CD14-positive monocyte (primary cell): ENCODE results near the gene NBEAL1. TPM values are rescaled to one million over a fixed set of nuclear protein-coding genes. Genes with fewer than 3 reads are reported as not detected.
"Not testable (repeated sequence)": the region's sequence is repeated elsewhere in the genome, so short reads cannot be mapped to it uniquely, and the experiment has no call there.

Experiments used
- DNase-seq, 3 donors: peaks; one replicate each; pipeline ENCODE4 v3.0.0-alpha.2; 2011 to 2022
- H2AFZ ChIP-seq: 2 replicates; pipeline ENCODE4 v1.6.0; 2012; ENCODE audit warnings: mild to moderate bottlenecking, low read depth, low read length, inconsistent platforms; ENCODE audit not compliant: insufficient read depth, poor library complexity, severe bottlenecking
- H3K27ac ChIP-seq, 2 donors: 1 replicate in 1 of 2; 2 replicates in 1 of 2; pipeline ENCODE4 v1.5.1; 2012 to 2013; ENCODE audit warnings: low read length in 2 of 2, control low read depth in 1 of 2, inconsistent platforms in 1 of 2, low read depth in 1 of 2, mild to moderate bottlenecking in 1 of 2
- H3K27me3 ChIP-seq, 2 donors: one replicate each; pipeline versions ENCODE4 v1.6.0 to v1.6.1; 2011 to 2013; ENCODE audit warnings: low read length in 2 of 2; ENCODE audit not compliant: control insufficient read depth in 2 of 2, insufficient read depth in 2 of 2
- H3K36me3 ChIP-seq, 2 donors: replicated peaks in 1 of 2; 1 replicate in 1 of 2; 2 replicates in 1 of 2; pipeline versions ENCODE4 v1.5.1 to v1.6.1; 2012 to 2013; ENCODE audit warnings: low read length in 2 of 2, control low read depth in 1 of 2, inconsistent platforms in 1 of 2, mild to moderate bottlenecking in 1 of 2; ENCODE audit not compliant: insufficient read depth in 2 of 2, control insufficient read depth in 1 of 2
- H3K4me1 ChIP-seq, 2 donors: 1 replicate in 1 of 2; 2 replicates in 1 of 2; pipeline versions ENCODE4 v1.5.1 to v1.6.1; 2012 to 2013; ENCODE audit warnings: low read length in 2 of 2, control low read depth in 1 of 2, inconsistent platforms in 1 of 2, mild to moderate bottlenecking in 1 of 2, moderate library complexity in 1 of 2; ENCODE audit not compliant: insufficient read depth in 2 of 2, control insufficient read depth in 1 of 2
- H3K4me2 ChIP-seq: replicated peaks from 2 replicates; pipeline ENCODE3; 2012; ENCODE audit warnings: low read length, moderate library complexity, mild to moderate bottlenecking; ENCODE audit not compliant: poor library complexity, severe bottlenecking; ENCODE audit errors: extremely low read depth
- H3K4me3 ChIP-seq, 3 experiments: fragments of 200-600 bp in 1 of 3; sonication (generic) in 1 of 3; replicated peaks in 1 of 3; 1 replicate in 2 of 3; 2 replicates in 1 of 3; pipeline ENCODE4 v1.5.1; 2011 to 2013; ENCODE audit warnings: low read length in 3 of 3, mild to moderate bottlenecking in 3 of 3, control low read depth in 2 of 3, low read depth in 2 of 3, inconsistent platforms in 1 of 3, moderate library complexity in 1 of 3
- H3K79me2 ChIP-seq: 2 replicates; pipeline ENCODE4 v1.6.0; 2012; ENCODE audit warnings: mild to moderate bottlenecking, control low read depth, inconsistent platforms, low read length, moderate library complexity; ENCODE audit not compliant: insufficient read depth
- H3K9ac ChIP-seq: 2 replicates; pipeline ENCODE4 v1.6.0; 2017; ENCODE audit warnings: low read length, mild to moderate bottlenecking; ENCODE audit not compliant: insufficient read depth, poor library complexity, severe bottlenecking
- H3K9me3 ChIP-seq, 2 donors: replicated peaks in 1 of 2; 1 replicate in 1 of 2; 2 replicates in 1 of 2; pipeline versions ENCODE4 v1.5.1 to v1.6.1; 2012 to 2013; ENCODE audit warnings: low read length in 2 of 2, control low read depth in 1 of 2; ENCODE audit not compliant: control insufficient read depth in 1 of 2, insufficient read depth in 1 of 2
- H4K20me1 ChIP-seq: 2 replicates; pipeline ENCODE4 v1.6.0; 2012; ENCODE audit warnings: mild to moderate bottlenecking, low read length, control low read depth, moderate library complexity; ENCODE audit not compliant: insufficient read depth
- H3K27ac Mint-ChIP-seq, 7 donors: one replicate each; pipeline ENCODE4 v1.8.0; 2020; ENCODE audit warnings: mild to moderate bottlenecking in 7 of 7, mixed read lengths in 7 of 7, moderate library complexity in 6 of 7, inconsistent platforms in 2 of 7
- H3K27me3 Mint-ChIP-seq, 3 donors: one replicate each; pipeline ENCODE4 v1.8.0; 2021 to 2022; ENCODE audit warnings: low read depth in 3 of 3, mild to moderate bottlenecking in 3 of 3, mixed read lengths in 3 of 3, moderate library complexity in 3 of 3, inconsistent platforms in 1 of 3
- H3K36me3 Mint-ChIP-seq, 2 donors: one replicate each; pipeline ENCODE4 v1.8.0; 2020; ENCODE audit warnings: mixed read lengths in 2 of 2, inconsistent platforms in 1 of 2, mild to moderate bottlenecking in 1 of 2
- H3K4me1 Mint-ChIP-seq: one replicate; pipeline ENCODE4 v1.8.0; 2020; ENCODE audit warnings: mild to moderate bottlenecking, mixed read lengths
- H3K4me3 Mint-ChIP-seq, 2 donors: one replicate each; pipeline ENCODE4 v1.8.0; 2020; ENCODE audit warnings: mild to moderate bottlenecking in 2 of 2, mixed read lengths in 2 of 2, moderate library complexity in 1 of 2
- H3K9me3 Mint-ChIP-seq, 7 donors: one replicate each; pipeline ENCODE4 v1.8.0; 2020 to 2022; ENCODE audit warnings: mixed read lengths in 7 of 7, mild to moderate bottlenecking in 6 of 7, moderate library complexity in 6 of 7, inconsistent platforms in 2 of 7
- CTCF ChIP-seq: fragments of 200-600 bp; IDR thresholded peaks from one replicate; pipeline ENCODE4 v1.8.0; 2022; ENCODE audit warnings: antibody characterized with exemption, mild to moderate bottlenecking
- WGBS: methylation state at CpG from one replicate; pipeline ENCODE4 v1.1.5; 2013; ENCODE audit warnings: missing lambda C conversion rate; ENCODE audit not compliant: insufficient coverage; 5-methylcytosine and 5-hydroxymethylcytosine counted together
- intact Hi-C, 2 donors: fragments of 100-400 bp; cut with micrococcal nuclease; formaldehyde crosslinking; loops; one replicate each; pipeline versions ENCODE4 v1.15.0 to v1.15.1; 2023
- polyA plus RNA-seq, 3 donors: library from polyadenylated mRNA; depleted of rRNA in 1 of 3; unstranded in 2 of 3; stranded (reverse) in 1 of 3; fragments of 300-500 nt in 2 of 3; fragments of >200 nt in 1 of 3; fragmentation: Illumina TruSeq in 2 of 3; gene quantifications; 1 replicate in 2 of 3; 2 replicates in 1 of 3; pipeline ENCODE4 v1.2.3, GENCODE V29; 2012 to 2021

The NBEAL1 gene
- polyA plus RNA-seq, 3 donors, result 2.5 to 5.3 (median 4.4) TPM

- no peaks in the 10 kb centered on the region for H3K4me1 ChIP-seq
- H3K36me3 Mint-ChIP-seq, result peaks cover 51 to 61% of the 10 kb centered on the region in 2 donors
- H3K36me3 ChIP-seq, result peaks cover 8 to 53% of the 10 kb centered on the region in 2 donors
Measured at GRCh38 chr2:203104273-203104672, 89.6 kb downstream of the NBEAL1 start.

GRCh38 chr2:203105996-203106395 lies 91.3 kb downstream of the NBEAL1 start:
- Histone ChIP-seq H4K20me1 (no peaks in the 10 kb centered on the region), H2AFZ (no peak overlapping the region), H3K4me1 (no peaks in the 10 kb centered on the region), H3K27ac (no peak overlapping the region), H3K27me3 (no peaks in the 10 kb centered on the region), H3K36me3 (peaks cover 8 to 59% of the 10 kb centered on the region in 2 donors), H3K4me3 (no peak overlapping the region), H3K9ac (no peak overlapping the region), H3K79me2 (no peaks in the 10 kb centered on the region), H3K9me3 (peaks cover 11 to 16% of the 10 kb centered on the region in 2 donors), H3K4me2 (no peak overlapping the region)
- intact Hi-C loops, result no loop called here
- Mint-ChIP-seq H3K27me3 (no peaks in the 10 kb centered on the region), H3K36me3 (peaks cover 41 to 48% of the 10 kb centered on the region in 2 donors), H3K27ac (no peak overlapping the region), H3K4me3 (no peak overlapping the region), H3K9me3 (peaks cover 10 to 32% (median 27%) of the 10 kb centered on the region in 7 donors), H3K4me1 (no peaks in the 10 kb centered on the region)
- DNase-seq, result no peak
- no peak for TF ChIP-seq CTCF

More at GRCh38 chr2:203104273-203104672, 89.6 kb downstream of the NBEAL1 start:
- no peak for DNase-seq
- Histone ChIP-seq H4K20me1 (no peaks in the 10 kb centered on the region), H2AFZ (no peak overlapping the region), H3K4me2 (no peak overlapping the region), H3K27me3 (no peaks in the 10 kb centered on the region), H3K79me2 (no peaks in the 10 kb centered on the region), H3K9me3 (peaks cover 11 to 16% of the 10 kb centered on the region in 2 donors), H3K27ac (no peak overlapping the region), H3K4me3 (no peak overlapping the region), H3K9ac (no peak overlapping the region)
- peaks cover 10 to 32% (median 28%) of the 10 kb centered on the region in 7 donors for H3K9me3 Mint-ChIP-seq
- TF ChIP-seq CTCF, result no peak
- no peaks in the 10 kb centered on the region for H3K27me3 Mint-ChIP-seq
- intact Hi-C loops, result no loop called here
- no peak overlapping the region for H3K27ac Mint-ChIP-seq
- H3K4me1 Mint-ChIP-seq, result no peaks in the 10 kb centered on the region
- no peak overlapping the region for H3K4me3 Mint-ChIP-seq

- H3K4me2 ChIP-seq, DNase-seq, H3K9me3 ChIP-seq, H3K27me3 ChIP-seq, H4K20me1 ChIP-seq, H3K4me1 Mint-ChIP-seq, H3K4me3 Mint-ChIP-seq, H3K4me3 ChIP-seq, H3K27ac ChIP-seq, H3K27me3 Mint-ChIP-seq, H2AFZ ChIP-seq, H3K27ac Mint-ChIP-seq, H3K9me3 Mint-ChIP-seq, H3K4me1 ChIP-seq, H3K79me2 ChIP-seq, H3K9ac ChIP-seq, intact Hi-C loops: not testable (repeated sequence)
- peaks cover 28 to 48% of the 10 kb centered on the region in 2 donors for H3K36me3 Mint-ChIP-seq
- H3K36me3 ChIP-seq, result peaks cover 15 to 52% of the 10 kb centered on the region in 2 donors
- WGBS, result no CpG with 5 or more reads among the region's 4 CpGs
Measured at GRCh38 chr2:203110496-203110895, 95.8 kb downstream of the NBEAL1 start.
